HG02938 (cell line): ENCODE measurements around the gene ARHGAP22.

Source experiments
- ATAC-seq: cut with Tn5 transposase; IDR thresholded peaks from one replicate; pipeline ENCODE4 v1.9.1; 2021; ENCODE audit warnings: mild to moderate bottlenecking, moderate library complexity; ENCODE audit not compliant: unreplicated experiment

The ARHGAP22 gene

GRCh38 chr10:48536156-48536500 is 68.7 kb downstream of the ARHGAP22 start:
- no peak for ATAC-seq

- ATAC-seq, result no peak
Observed at GRCh38 chr10:48535416-48536155, 69.3 kb downstream of the ARHGAP22 start.

GRCh38 chr10:48533951-48534720 is 70.7 kb downstream of the ARHGAP22 start:
- ATAC-seq, result no peak

- no peak for ATAC-seq
Observed at GRCh38 chr10:48533540-48533939, 71.3 kb downstream of the ARHGAP22 start.

- ATAC-seq, result no peak
Observed at GRCh38 chr10:48531486-48531885, 73.4 kb downstream of the ARHGAP22 start.

GRCh38 chr10:48529331-48529730 is 75.5 kb downstream of the ARHGAP22 start:
- no peak for ATAC-seq

GRCh38 chr10:48527756-48528155 is 77.1 kb downstream of the ARHGAP22 start:
- ATAC-seq, result no peak

- ATAC-seq, result no peak
Observed at GRCh38 chr10:48526846-48527505, 77.9 kb downstream of the ARHGAP22 start.

GRCh38 chr10:48526011-48526821 is 78.7 kb downstream of the ARHGAP22 start:
- ATAC-seq, result no peak

- no peak for ATAC-seq
Observed at GRCh38 chr10:48525113-48525512, 79.8 kb downstream of the ARHGAP22 start.

GRCh38 chr10:48523820-48524758 is 80.8 kb downstream of the ARHGAP22 start:
- ATAC-seq, result no peak

GRCh38 chr10:48523212-48523819 is 81.6 kb downstream of the ARHGAP22 start:
- no peak for ATAC-seq

- ATAC-seq, result no peak
Observed at GRCh38 chr10:48522011-48522765, 82.7 kb downstream of the ARHGAP22 start.

- no peak for ATAC-seq
Observed at GRCh38 chr10:48520594-48520993, 84.3 kb downstream of the ARHGAP22 start.

- no peak for ATAC-seq
Observed at GRCh38 chr10:48520184-48520506, 84.7 kb downstream of the ARHGAP22 start.

- no peak for ATAC-seq
Observed at GRCh38 chr10:48519481-48520183, 85.2 kb downstream of the ARHGAP22 start.

GRCh38 chr10:48518986-48519385 is 85.9 kb downstream of the ARHGAP22 start:
- no peak for ATAC-seq
